Hematopoietic multipotent progenitor cell treated with erythropoietin and hydrocortisone succinate and interleukin-3 and kit ligand, for 17 days (in vitro differentiated cells): ENCODE measurements around the gene PCDH8.

Experiments used
- DNase-seq: peaks from one replicate; pipeline ENCODE4 v3.0.0-alpha.2; 2015; ENCODE audit warnings: low spot score

Gene PCDH8

DNA sequence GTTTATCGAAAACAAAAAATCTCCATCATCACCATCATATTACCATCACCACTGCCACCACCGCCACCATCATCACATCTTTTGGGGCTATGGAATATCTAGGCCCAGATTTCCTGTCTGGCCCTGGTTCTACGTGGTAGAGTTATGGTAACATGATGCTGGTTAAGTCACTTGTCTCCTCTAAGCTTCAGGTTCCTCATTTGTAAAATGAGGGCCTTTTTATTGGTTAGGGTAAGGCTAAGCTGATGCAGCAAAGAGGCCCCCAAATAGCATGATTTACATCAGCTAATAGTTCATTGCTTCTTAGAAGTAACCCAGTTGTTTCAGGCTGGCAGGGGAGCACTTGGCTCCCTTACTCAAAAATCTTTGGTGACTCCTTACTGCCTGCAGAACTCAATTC, 37.9 kb downstream of the PCDH8 start:
- DNase-seq: no peak

DNA sequence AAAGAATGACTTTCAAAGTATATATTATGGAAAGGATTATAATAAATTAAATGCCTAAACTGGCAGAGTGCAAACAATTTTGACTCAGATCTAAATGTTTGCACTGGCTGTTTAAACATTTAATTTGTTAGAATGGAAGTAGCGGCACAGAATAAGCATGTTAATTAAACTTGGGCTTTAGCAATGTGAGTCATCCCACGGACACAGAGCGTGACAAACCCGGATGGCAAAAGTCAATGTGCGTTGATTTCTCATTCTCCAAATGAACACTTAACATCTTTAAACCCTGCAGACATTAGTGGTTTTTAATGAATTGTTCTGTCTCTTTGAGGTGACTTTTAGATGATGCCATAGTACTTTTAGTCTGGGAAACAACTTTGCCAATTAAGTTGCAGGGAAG, 38.4 kb downstream of the PCDH8 start:
- no peak for DNase-seq

DNA sequence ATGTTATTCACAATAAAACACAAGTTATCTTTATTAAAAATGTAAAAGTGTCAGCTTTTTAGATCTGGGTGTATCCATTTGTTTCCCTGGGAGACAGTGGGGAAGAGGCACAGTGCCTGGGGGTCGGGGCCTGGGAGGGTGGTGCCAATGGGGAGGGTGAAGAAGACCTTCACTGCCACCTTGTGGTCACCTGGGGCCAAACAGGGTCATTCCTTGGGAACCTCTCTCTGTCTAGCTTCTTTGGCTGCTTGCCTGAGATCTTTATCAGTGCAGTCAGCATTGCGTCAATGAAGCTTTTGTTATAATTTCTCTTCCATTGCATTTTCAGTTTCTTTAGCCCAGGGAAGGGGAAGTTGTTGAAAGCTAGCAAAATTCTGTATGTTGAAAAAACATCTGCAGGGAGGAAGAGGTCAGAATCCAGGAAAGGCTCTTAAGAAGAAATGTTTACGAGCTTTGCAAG, 39.1 kb downstream of the PCDH8 start:
- peak; percentile 49 for DNase-seq

DNA sequence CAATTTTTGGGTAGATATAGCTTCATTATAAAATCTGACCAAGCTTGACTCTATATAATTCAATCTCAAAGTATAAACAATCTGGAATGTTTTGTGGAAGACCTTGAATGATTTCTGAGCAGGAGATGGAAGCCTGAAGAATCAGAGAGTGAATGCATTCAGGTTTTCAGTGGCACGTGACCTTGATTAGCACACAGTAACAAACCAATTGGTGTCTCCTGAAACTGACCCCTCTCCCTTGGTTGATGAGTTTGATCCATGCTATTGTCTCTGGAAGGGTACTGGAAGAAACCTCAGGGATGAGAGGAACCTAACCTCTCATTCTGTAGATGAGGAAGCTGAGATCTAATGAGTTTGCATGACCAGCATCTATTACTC, 39.6 kb downstream of the PCDH8 start:
- DNase-seq: no peak

DNA sequence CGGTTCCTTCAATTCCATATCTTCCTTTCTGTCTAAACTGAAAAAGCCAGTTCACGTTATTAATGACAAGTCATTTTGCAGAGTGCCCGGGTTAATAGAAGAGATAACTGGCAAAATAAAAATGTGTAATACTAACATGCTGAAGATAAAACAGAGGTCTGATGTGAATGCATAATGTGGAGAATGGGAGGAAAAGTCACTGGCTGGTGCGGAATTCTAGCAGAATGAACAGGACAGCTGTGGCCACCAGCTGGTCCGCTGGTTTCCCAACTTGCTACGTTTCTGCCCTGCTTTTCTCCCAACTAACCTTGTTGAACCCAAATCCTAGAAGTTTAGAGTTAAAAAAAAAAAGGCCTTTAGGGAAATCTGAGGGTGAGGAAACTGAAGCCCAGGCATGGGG, 42.4 kb downstream of the PCDH8 start:
- no peak for DNase-seq

DNA sequence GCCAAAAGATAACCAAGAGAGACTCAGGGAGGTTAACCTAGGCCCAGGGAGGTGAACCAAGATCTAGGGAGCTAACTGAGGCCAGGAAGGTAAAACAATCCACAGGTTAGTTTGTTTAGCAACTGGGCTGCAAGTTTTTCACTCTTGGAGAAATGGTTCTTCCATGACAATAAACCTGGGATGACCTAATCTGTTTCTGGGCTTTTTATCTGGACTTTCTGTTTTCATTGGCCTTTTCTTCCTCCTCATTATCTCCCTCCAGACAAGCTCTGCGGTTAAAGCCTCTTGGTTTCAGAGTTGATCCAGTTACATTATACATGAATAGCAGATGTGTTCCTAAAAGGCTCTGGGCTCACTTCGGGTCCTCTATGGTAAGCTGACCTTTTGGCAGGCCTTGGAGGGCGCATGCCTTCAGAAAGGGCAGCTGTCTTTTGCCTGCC, 44.2 kb downstream of the PCDH8 start:
- no peak for DNase-seq

DNA sequence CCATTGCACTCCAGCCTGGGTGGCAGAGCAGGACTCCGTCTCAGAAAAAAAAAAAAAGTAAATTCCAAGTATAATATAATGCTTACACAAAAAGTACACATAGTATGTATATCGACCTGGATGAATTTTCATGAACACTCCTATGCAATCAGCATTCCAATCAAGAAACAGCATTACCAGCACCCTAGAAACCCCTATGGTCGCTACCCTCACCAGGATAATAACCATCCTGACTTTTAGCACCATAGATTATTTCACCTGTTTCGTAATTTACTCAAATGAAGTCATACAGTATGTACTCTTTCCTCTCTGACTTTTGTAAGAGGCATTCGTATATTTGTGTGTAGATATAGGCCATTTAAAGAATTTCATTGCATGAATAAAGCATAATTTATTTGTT, 47.6 kb downstream of the PCDH8 start:
- DNase-seq: no peak

DNA sequence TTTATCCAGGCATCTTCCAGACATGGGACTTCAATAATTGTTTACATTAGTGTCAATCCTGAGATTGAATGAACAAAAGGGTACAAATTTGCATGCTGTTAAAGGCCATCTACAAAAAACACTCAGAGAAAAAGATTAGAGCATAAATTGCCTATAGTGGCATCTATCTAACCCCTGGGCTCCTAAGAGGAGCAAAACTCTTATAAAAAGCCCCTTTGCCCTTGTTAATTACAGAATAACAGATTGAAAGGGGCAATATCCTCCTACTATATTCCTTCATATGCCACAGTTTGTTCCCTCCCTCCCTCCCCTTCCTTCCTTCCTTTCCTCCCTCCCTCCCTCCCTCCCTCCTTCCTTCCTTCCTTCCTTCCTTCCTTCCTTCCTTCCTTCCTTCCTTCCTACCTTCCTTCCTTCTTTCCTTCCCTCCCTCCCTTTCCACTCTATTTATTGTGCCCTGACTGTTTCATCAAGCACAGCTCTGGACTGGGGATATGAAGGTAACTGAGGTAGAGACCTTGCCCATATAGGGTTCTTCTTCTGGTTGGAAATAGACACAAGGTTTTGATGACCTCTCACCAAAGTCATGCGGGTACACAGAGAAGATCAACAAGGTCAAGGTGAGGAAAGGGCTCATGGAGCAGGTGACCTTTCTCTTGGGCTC, 49.5 kb downstream of the PCDH8 start:
- DNase-seq: no peak

DNA sequence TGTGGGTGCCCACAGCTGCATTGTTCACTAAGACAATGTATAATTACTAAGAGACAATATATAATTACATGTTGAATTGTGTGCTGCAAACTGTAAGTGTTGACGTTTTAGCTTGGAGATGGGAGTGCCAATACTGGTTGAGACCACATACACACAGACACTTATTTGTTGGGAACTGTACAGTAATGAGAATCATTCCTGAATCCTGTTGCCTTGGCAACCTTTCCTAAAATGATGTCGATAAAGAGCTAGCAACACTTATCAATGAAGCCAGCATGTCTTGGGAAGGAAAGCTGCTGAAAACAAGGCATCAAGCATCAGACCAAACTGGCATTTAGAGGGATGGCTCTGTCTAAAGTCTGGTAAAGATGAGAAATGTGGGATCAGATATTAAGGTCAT, 51.3 kb downstream of the PCDH8 start:
- no peak for DNase-seq

DNA sequence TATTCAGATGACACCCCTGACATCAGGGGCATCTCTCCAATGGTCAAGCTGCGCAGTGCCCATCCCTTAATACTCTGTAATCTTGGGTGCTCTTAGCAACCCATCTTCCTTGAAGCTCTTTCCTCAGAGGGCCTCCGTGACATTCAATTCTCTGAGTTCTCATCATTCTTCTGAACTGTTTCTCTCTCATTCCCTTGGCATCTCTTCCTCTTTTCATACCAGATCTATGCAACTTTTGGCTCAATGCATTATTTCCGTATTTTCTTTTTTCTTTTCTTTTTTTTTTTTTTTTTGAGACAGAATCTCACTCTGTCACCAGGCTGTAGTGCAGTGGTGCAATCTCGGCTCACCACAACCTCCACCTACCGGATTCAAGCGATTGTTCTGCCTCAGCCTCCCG, 53.9 kb downstream of the PCDH8 start:
- no peak for DNase-seq

DNA sequence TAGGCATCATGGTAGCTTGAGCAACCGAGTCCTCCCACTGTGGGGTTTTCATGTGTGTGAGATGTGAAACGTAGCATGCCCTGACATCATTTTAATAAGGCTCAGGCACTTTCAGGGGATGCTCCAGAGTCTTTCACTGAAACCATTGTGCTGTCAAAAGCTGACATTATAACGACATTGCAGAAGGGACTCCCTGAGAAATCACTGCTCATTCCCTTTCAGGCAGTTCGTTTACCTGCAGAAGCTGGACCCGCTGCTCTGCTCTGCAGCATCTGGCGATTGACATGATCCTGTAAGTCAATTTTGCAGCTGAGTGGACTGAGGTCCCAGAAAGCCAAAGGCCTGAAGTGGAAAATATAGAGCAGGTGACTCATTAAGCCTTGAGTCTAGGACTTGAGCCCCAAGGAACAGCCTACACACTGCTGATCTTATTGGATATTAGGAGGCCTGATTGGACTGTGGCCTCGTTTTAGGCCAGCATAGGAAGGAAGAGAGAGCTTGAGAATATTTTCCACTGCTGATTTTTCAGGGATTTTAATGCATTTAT, 54.9 kb downstream of the PCDH8 start:
- no peak for DNase-seq
